Activated T-cell treated with anti-CD3 and anti-CD28 coated beads for 24 hours (primary cell): ENCODE data around the gene DNPEP.

Source experiments
- DNase-seq: peaks from one replicate; pipeline ENCODE4 v3.0.0-alpha.2; 2020; ENCODE audit warnings: low read depth

The DNPEP gene

DNA sequence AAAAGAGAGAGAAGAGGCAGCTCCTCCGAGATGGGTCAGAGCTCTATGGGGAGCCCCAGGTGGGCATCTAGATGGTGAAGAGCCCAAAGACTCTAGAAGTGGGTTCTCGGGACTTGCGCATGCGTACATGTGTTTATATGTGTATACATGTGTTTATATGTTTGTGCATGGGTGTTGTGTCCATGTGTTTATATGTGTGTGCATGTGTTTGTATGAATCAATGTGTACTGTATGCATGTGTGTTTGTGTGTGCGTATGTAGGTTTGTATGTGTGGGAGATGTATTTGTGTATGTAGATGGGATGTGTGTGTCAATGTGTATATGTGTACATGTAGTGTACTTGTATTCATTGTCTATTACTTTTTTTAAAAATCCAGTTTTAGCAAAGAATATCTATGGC lies 25.6 kb downstream of the DNPEP start:
- DNase-seq: no peak

GRCh38 chr2:219358170-219359075 lies 29.3 kb downstream of the DNPEP start:
- DNase-seq: no peak

- no peak for DNase-seq
These were observed 30.9 kb downstream of the DNPEP start for GRCh38 chr2:219356834-219357233.

DNA sequence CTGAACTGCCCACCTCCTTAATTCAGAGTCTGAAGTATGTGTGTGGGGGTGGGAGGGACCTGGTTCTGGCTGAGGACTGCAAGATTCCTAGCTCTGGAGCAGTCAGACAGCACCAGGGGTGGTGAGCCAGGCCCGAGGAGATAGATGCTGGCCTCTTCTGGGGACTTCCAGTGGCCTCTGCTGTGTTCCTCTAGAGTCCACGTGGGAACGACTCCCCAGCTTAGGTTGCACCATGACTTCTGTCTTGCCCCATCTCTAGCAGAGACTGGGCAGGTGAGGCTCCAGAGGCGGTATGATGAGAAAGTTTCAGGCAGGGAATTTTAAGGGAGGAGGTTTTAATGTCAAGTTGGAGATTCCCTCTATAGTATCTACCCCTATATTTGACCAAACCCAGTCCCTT lies 33.1 kb downstream of the DNPEP start:
- DNase-seq: no peak

- DNase-seq: no peak
These were observed 34.6 kb downstream of the DNPEP start for GRCh38 chr2:219353129-219353528.

DNA sequence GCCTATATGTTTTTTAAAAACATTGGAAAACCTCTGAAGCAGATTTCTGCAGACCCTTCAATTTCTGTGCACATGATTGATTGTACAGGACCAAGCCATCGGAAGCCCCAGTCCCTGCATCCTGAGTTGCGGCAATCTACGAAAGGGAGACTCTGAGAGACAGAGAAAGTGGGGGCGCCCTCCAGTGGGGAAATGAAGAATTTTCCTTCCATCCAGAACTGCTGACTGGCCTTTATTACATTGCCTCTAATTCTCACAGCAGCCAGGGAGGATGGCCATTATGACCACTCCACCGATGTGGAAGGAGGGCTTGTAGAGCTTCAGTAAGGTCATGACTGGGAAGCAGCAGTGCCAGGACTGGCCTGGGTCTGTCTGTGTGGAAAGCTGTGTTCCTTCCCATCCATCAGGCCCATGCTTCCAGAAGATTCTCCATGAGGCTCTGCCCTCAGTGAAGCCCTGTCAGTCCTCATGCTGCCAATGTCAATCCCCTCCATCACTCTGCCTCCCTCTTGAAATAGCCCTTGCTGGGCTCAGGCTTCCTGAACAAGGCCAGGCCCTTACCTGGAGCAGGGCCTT lies 35.2 kb downstream of the DNPEP start:
- DNase-seq: peak; percentile 54

- no peak for DNase-seq
These were observed 36.9 kb downstream of the DNPEP start for GRCh38 chr2:219350710-219351221.

DNA sequence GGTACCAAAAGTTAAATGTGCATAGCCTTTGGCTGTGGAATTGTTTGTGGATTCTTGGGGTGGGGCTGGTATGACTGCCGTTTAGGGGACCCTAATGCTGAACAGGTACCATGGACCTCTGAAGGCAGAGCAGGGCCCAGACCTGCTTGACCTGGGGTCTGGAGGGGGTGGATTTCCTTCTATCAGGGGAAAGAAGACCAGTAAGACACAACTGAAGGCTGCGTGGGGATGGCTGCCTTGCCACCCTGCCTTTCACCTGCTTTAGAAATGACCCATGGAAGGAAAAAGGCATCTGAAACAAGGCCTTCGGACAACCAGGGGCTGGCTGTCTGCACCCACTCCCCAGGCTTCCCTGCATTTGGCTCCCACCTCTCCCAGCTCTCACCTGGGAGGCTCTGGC lies 37.5 kb downstream of the DNPEP start:
- DNase-seq: no peak

DNA sequence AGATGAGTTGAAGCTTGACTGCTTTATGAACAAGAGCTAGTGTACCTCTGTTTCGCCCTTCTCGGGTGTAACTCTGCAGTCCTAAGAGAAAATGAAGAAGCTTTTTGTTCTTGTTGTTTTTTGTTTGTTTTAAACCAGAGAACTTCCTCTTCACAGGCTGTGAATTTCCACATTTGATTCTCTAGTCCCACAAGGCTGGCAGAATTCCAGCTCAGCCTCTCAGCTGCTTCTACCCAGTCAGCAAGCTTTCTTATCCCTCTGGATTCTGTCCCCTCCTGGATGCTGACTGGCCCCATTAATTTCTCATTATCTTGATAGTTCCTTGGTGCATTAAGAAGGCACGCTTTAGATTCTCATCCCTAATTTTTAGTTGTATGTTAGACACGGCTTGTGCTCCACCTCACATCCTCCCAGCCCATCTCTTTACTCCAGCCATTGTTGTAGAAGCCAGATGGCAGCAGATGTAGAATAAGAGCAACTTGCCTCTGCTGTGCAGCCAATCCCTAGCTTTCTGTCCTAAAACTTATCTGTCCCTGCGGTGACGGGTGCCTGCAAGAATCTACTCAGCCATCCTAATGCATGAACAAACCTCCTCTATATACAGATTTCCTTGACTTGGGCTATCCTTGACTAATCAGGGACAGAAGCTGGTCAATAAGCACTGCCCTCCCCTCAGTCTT lies 42.8 kb downstream of the DNPEP start:
- no peak for DNase-seq

- DNase-seq: no peak
These were observed 52.3 kb downstream of the DNPEP start for GRCh38 chr2:219335373-219335786.

GRCh38 chr2:219334076-219334475 lies 53.6 kb downstream of the DNPEP start:
- no peak for DNase-seq

GRCh38 chr2:219332542-219332941 lies 55.2 kb downstream of the DNPEP start, which contains the start of gene RESP18:
TSS of gene RESP18 (minus strand) at chr2:219332744.
- DNase-seq: no peak

GRCh38 chr2:219331560-219332213 lies 56.0 kb downstream of the DNPEP start:
- no peak for DNase-seq

GRCh38 chr2:219327719-219328118 lies 60.0 kb downstream of the DNPEP start:
- no peak for DNase-seq

DNA sequence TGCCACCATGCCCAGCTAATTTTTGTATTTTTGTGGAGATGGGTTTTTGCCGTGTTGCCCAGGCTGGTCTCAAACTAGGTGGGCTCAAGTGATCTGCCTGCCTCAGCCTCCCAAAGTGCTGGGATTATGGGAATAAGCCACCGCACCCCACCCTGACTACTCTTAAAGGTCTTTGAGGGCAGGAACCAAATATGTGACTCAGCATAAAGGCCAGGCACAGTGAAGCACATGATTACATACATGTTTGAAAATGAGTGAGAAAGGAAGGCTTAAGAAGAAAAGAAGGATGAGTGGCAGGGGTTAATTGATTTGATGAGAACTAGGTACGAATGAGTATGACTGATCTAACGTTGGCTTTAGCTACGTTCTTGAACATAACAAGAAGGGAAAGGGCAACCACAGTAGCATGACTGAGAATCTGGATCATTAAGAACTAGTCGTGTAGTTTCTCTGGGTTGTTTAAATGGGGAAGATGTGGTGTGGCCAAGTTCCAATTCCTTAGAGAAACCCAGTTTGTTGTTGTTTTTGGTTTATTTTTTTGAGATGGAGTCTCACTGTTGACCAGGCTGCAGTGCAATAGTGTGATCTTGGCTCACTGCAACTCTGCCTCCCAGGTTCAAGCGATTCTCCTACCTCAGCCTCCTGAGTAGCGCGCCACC lies 61.9 kb downstream of the DNPEP start:
- DNase-seq: no peak

- no peak for DNase-seq
These were observed 62.6 kb downstream of the DNPEP start for GRCh38 chr2:219325136-219325535.

DNA sequence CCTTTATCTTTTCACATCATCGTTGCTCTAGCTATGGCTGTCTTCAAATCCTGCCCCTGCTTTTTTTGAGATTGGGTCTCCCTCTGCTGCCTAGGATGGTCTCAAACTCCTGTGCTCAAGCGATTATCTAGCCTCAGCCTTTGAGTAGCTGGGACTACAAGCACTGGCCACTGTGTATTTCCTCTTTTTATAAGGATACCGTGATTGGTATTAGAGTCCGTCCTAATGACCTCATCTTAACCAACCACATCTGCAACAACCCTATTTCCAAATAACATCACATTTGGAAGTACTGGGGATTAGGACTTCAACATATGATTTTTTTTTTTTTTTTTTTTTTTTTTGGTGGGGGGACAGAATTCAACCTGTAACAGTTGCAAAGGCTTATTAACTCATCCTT lies 64.3 kb downstream of the DNPEP start:
- no peak for DNase-seq
